Right lobe of liver (tissue), 4 donors: Measurements from ENCODE around the gene ERICH3.

Experiments used
- POLR2A ChIP-seq: fragments of 450-650 bp; IDR thresholded peaks from one replicate; pipeline ENCODE4 v1.6.1; 2017; ENCODE audit warnings: antibody characterized with exemption, mild to moderate bottlenecking
- TF ChIP-seq, protein P1 (sequence below), 4 donors: fragments of 200-600 bp in 3 of 4; fragments of 450-650 bp in 1 of 4; IDR thresholded peaks; one replicate each; pipeline versions ENCODE4 v1.5.1 to v1.8.0; 2016 to 2022; ENCODE audit warnings: antibody characterized with exemption in 4 of 4, mild to moderate bottlenecking in 2 of 4
- donor health status: DM: no; HTN: no; CAD: no.
- donor health status: DM: no; HTN: no; CAD: no.
- donor health status: DM: no; HTN: yes; CAD: no.

GRCh38 chr1:74522148-74522547 lies 151.4 kb downstream of the ERICH3 start:
- TF ChIP-seq, protein P1, sequence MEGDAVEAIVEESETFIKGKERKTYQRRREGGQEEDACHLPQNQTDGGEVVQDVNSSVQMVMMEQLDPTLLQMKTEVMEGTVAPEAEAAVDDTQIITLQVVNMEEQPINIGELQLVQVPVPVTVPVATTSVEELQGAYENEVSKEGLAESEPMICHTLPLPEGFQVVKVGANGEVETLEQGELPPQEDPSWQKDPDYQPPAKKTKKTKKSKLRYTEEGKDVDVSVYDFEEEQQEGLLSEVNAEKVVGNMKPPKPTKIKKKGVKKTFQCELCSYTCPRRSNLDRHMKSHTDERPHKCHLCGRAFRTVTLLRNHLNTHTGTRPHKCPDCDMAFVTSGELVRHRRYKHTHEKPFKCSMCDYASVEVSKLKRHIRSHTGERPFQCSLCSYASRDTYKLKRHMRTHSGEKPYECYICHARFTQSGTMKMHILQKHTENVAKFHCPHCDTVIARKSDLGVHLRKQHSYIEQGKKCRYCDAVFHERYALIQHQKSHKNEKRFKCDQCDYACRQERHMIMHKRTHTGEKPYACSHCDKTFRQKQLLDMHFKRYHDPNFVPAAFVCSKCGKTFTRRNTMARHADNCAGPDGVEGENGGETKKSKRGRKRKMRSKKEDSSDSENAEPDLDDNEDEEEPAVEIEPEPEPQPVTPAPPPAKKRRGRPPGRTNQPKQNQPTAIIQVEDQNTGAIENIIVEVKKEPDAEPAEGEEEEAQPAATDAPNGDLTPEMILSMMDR (IDR thresholded peaks at IDR 0.05), result no peak
- TF ChIP-seq POLR2A, result no peak
